ENCODE data around the gene G3BP1. TPM values are rescaled to one million over a fixed set of nuclear protein-coding genes. Genes with fewer than 3 reads are reported as not detected.

Gene G3BP1
- total and polyA plus RNA-seq, 9 of the 15 experiments (the other 6 are each of a cell fraction or from before 2014, with no cell fraction given): 54.7 to 264 (median 105) TPM

DNA sequence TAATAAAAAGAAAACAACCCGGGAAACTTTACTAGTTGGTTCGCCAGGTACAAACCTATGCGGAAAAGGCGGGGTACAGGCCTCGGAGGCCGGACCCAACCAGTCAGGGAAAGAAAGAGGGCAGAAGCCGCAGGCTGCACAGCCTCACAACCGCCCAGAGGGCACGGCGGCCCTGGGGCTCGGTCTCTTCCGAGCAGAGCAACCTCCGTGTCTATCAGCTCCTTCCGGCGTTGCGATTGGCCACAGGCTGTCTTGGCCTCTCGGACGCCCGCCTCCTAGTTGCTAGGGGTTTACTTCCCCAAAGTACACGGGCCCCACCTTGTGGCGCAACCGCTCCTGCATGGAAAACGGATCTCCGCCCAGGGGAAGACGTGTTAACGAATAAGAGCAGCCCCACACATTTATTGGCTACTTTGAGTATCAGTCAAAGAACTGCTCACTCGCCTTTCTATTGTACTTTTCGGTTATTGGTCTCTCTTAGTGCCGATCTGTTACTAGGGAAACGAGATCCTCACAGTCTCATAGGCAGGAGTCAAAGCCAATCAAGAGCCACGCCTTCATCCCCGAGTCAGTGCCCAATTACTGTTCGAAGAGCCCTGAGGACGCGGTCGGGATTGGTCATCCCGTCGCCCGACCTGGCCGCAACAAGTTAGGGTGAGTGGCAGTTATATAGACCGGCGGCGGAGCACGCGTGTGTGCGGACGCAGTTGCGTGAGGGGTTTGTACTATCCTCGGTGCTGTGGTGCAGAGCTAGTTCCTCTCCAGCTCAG, at the start of gene G3BP1 (continued):
- no peak for TF ChIP-seq PHTF2 (CRISPR knock-in tag; IDR thresholded peaks at IDR 0.05)
- peak; percentile 59 to 84; a peak in 2 of 4 replicates for TF ChIP-seq ARNT (IDR thresholded peaks at IDR 0.05)
- peak; percentile 70; the same call in 1 of the 2 replicates for TF ChIP-seq TARDBP (IDR thresholded peaks at IDR 0.05)
- no peak for TF ChIP-seq KLF16 (IDR thresholded peaks at IDR 0.05)
- TF ChIP-seq MEIS2 (IDR thresholded peaks at IDR 0.05; ENCODE audit: partially characterized antibody): peak; percentile 70
- peak; percentile 29; the same call in 1 of the 2 replicates for TF ChIP-seq ZEB2 (IDR thresholded peaks at IDR 0.05)
- TF ChIP-seq POLR2AphosphoS5 (IDR thresholded peaks at IDR 0.05; ENCODE audit: control insufficient read depth, insufficient read depth, low read depth, low read length): peak; percentile 94
- TF ChIP-seq, protein P1, sequence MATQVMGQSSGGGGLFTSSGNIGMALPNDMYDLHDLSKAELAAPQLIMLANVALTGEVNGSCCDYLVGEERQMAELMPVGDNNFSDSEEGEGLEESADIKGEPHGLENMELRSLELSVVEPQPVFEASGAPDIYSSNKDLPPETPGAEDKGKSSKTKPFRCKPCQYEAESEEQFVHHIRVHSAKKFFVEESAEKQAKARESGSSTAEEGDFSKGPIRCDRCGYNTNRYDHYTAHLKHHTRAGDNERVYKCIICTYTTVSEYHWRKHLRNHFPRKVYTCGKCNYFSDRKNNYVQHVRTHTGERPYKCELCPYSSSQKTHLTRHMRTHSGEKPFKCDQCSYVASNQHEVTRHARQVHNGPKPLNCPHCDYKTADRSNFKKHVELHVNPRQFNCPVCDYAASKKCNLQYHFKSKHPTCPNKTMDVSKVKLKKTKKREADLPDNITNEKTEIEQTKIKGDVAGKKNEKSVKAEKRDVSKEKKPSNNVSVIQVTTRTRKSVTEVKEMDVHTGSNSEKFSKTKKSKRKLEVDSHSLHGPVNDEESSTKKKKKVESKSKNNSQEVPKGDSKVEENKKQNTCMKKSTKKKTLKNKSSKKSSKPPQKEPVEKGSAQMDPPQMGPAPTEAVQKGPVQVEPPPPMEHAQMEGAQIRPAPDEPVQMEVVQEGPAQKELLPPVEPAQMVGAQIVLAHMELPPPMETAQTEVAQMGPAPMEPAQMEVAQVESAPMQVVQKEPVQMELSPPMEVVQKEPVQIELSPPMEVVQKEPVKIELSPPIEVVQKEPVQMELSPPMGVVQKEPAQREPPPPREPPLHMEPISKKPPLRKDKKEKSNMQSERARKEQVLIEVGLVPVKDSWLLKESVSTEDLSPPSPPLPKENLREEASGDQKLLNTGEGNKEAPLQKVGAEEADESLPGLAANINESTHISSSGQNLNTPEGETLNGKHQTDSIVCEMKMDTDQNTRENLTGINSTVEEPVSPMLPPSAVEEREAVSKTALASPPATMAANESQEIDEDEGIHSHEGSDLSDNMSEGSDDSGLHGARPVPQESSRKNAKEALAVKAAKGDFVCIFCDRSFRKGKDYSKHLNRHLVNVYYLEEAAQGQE (IDR thresholded peaks at IDR 0.05; ENCODE audit: borderline replicate concordance): peak; percentile 66
- TF ChIP-seq, protein P1 (CRISPR knock-in tag; IDR thresholded peaks at IDR 0.05; ENCODE audit: low read depth): peak; percentile 77; the same call in 1 of the 2 replicates
- no peak for TF ChIP-seq CBFA2T2 (conservative IDR thresholded peaks at IDR 0.05)
- no peak for TF ChIP-seq EZH2 (IDR thresholded peaks at IDR 0.05; ENCODE audit: borderline replicate concordance, low read depth, low read length)
- TF ChIP-seq CHD2 (IDR thresholded peaks at IDR 0.05; ENCODE audit: low read depth, low read length): peak; percentile 88
- no peak for TF ChIP-seq MEF2D (tag; conservative IDR thresholded peaks at IDR 0.05; ENCODE audit: low read depth)
- no peak for TF ChIP-seq EWSR1 (IDR thresholded peaks at IDR 0.05; ENCODE audit: borderline replicate concordance, low read depth, partially characterized antibody)
- TF ChIP-seq GTF2A2 (tag; IDR thresholded peaks at IDR 0.05): peak; percentile 94
- peak; percentile 55 to 91; a peak in 2 of 4 replicates for TF ChIP-seq SIN3A (IDR thresholded peaks at IDR 0.05; ENCODE audit: borderline replicate concordance in 2 of 2, control insufficient read depth in 1 of 2, low read depth in 2 of 2, low read length in 2 of 2)
- TF ChIP-seq DIDO1 (tag; IDR thresholded peaks at IDR 0.05; ENCODE audit: low read depth): no peak
- no peak for TF ChIP-seq ZNF79 (CRISPR knock-in tag; IDR thresholded peaks at IDR 0.05; ENCODE audit: low read depth)
- no peak for TF ChIP-seq NCOA6 (IDR thresholded peaks at IDR 0.05)
- TF ChIP-seq, protein P2, sequence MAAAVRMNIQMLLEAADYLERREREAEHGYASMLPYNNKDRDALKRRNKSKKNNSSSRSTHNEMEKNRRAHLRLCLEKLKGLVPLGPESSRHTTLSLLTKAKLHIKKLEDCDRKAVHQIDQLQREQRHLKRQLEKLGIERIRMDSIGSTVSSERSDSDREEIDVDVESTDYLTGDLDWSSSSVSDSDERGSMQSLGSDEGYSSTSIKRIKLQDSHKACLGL (CRISPR knock-in tag; IDR thresholded peaks at IDR 0.05; ENCODE audit: borderline replicate concordance, poor library complexity, severe bottlenecking): peak; percentile 80

All from K562 (cell line).